Measurements from ENCODE around the gene ATP8A2.

GRCh38 chr13:25906191-25906661, 534.5 kb downstream of the ATP8A2 start:
- TF ChIP-seq POLR2A (IDR thresholded peaks at IDR 0.05): no peak
- no peak for TF ChIP-seq EP300 (IDR thresholded peaks at IDR 0.05)
- no peak for TF ChIP-seq POLR2AphosphoS5 (IDR thresholded peaks at IDR 0.05)
- TF ChIP-seq CTCF (IDR thresholded peaks at IDR 0.05): no peak
